GM12875 (cell line): ENCODE data around the gene CCDC30.
"Not testable (repeated sequence)": the region's sequence is repeated elsewhere in the genome, so short reads cannot be mapped to it uniquely, and the experiment has no call there.

Experiments used
- H3K4me3 ChIP-seq: one replicate; pipeline ENCODE4 v1.5.1; 2011; ENCODE audit warnings: low read depth, low read length, control low read depth
- CTCF ChIP-seq: IDR thresholded peaks from 2 replicates; pipeline ENCODE4 v1.5.1; 2011; ENCODE audit warnings: low read depth, mild to moderate bottlenecking, control low read depth, inconsistent platforms, low read length, moderate library complexity, borderline replicate concordance; ENCODE audit not compliant: insufficient read depth

CCDC30 gene

GRCh38 chr1:42484382-42484781 lies 21.3 kb downstream of the CCDC30 start:
- no peak for TF ChIP-seq CTCF
- no peak overlapping the region for H3K4me3 ChIP-seq

DNA sequence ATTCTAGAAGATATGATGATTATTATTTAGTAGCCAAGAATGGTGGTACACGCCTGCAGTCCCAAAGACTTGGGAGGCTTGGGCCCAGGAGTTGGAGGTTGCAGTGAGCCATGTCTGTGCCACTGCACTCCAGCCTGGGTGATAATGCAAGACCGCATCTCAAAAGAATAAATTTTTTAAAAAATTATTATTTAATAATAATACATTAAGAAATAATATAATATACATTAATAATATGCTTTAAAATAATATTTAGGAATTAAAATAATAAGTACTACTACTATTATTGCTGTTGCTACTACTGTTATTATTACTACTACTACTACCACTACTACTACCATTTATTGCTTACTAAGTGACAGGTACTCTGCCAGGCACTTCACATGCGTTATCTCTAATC lies 27.2 kb downstream of the CCDC30 start:
- TF ChIP-seq CTCF: no peak
- no peak overlapping the region for H3K4me3 ChIP-seq

DNA sequence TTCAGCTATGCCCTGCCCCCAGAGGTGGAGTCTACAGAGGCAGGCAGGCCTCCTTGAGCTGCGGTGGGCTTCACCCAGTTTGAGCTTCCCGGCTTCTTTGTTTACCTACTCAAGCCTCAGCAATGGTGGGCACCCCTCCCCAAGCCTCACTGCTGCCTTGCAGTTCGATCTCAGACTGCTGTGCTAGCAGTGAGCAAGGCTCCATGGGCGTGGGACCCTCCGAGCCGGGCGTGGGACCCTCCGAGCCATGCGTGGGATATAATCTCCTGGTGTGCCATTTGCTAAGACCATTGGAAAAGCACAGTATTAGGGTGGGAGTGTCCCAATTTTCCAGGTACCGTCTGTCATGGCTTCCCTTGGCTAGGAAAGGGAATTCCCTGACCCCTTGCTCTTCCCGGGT lies 38.9 kb downstream of the CCDC30 start:
- not testable (repeated sequence) for H3K4me3 ChIP-seq

GRCh38 chr1:42504535-42505128 lies 41.5 kb downstream of the CCDC30 start:
- no peak overlapping the region for H3K4me3 ChIP-seq
- TF ChIP-seq CTCF: no peak

GRCh38 chr1:42506576-42506975 lies 43.5 kb downstream of the CCDC30 start:
- TF ChIP-seq CTCF: no peak
- no peak overlapping the region for H3K4me3 ChIP-seq

GRCh38 chr1:42511581-42512155 lies 48.6 kb downstream of the CCDC30 start:
- H3K4me3 ChIP-seq: not testable (repeated sequence)

DNA sequence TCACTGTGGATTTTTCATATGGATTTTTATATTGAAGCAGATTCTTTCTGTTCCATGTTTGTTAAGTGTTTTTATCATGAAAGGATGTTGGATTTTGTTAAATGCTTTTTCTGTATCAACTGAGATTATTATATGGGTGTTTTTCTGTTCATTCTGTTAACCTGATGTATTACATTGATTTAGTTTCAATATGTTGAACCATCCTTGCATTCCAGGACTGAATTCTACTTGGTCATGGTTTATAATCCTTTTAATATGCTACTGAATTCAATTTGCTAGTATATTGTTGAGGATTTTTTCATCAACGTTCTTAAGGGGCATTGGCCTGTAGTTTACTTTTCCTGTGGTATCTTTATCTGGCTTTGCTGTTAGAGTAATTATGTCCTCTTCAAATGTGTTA lies 55.8 kb downstream of the CCDC30 start:
- no peak for TF ChIP-seq CTCF
- no peak overlapping the region for H3K4me3 ChIP-seq

DNA sequence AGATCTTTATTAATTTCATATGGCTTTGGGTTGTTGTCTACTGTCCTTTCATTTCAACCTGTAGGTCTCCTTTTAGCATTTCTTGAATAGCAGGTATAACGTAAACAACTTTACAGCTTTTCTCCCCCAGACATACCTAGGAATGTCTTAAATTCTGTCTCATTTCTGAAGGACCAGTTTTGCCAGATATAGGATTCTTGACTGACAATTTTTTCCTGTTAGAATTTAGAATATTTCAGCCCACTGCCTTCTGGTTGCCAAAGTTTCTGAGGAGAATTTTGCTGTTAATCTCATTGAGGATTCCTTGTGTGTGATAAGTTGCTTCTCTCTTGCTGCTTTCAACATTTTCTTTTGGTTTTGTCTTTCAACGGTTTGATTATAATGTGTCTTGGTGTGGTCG lies 60.1 kb downstream of the CCDC30 start:
- no peak for TF ChIP-seq CTCF
- H3K4me3 ChIP-seq: no peak overlapping the region
